ENCODE results near the gene PPFIA3.

DNA sequence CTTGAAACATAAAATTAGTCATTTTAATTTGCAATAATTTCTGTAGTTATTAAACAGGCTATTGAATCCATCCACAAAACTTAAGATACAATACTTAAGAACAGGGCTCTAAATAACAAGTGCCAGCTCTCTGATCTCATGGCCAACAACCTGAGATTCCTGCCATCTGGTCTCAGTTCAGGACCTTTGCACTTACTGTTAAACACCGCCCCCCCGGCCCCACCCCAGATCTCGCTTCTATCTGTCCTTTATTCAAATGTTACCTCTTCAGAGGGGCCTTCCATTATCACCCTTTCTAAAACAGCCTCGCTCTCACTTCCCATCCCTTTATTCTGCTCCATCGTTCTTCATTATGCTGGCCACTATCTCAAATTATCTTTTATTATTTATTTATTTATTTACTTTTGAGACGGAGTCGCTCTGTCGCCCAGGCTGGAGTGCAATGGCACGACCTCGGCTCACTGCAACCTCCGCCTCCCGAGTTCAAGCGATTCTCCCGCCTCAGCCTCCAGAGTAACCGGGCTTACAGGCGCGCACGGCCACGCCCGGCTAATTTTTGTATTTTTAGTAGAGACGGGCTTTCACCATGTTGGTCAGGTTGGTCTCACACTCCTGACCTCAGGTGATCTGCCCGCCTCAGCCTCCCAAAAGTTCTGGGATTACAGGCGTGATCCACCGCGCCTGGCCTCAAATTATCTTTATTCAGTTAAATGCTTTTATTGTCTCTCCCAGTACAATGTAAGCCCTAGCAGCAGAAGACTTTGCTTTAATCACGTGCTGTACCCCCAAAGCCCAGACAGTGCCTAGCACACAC lies 34.9 kb upstream of the PPFIA3 start:
- TF ChIP-seq POLR2A (IDR thresholded peaks at IDR 0.05; ENCODE audit: low read depth, low read length) = no peak
- no peak for TF ChIP-seq MAZ (IDR thresholded peaks at IDR 0.05; ENCODE audit: borderline replicate concordance, low read depth, low read length)
- no peak for TF ChIP-seq MAFK (IDR thresholded peaks at IDR 0.05; ENCODE audit: low read depth, low read length)
- TF ChIP-seq, protein P1, sequence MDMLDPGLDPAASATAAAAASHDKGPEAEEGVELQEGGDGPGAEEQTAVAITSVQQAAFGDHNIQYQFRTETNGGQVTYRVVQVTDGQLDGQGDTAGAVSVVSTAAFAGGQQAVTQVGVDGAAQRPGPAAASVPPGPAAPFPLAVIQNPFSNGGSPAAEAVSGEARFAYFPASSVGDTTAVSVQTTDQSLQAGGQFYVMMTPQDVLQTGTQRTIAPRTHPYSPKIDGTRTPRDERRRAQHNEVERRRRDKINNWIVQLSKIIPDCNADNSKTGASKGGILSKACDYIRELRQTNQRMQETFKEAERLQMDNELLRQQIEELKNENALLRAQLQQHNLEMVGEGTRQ (IDR thresholded peaks at IDR 0.05; ENCODE audit: low read depth, low read length) = no peak
- no peak for TF ChIP-seq CEBPB (IDR thresholded peaks at IDR 0.05; ENCODE audit: low read depth, low read length)
- TF ChIP-seq, protein P2, sequence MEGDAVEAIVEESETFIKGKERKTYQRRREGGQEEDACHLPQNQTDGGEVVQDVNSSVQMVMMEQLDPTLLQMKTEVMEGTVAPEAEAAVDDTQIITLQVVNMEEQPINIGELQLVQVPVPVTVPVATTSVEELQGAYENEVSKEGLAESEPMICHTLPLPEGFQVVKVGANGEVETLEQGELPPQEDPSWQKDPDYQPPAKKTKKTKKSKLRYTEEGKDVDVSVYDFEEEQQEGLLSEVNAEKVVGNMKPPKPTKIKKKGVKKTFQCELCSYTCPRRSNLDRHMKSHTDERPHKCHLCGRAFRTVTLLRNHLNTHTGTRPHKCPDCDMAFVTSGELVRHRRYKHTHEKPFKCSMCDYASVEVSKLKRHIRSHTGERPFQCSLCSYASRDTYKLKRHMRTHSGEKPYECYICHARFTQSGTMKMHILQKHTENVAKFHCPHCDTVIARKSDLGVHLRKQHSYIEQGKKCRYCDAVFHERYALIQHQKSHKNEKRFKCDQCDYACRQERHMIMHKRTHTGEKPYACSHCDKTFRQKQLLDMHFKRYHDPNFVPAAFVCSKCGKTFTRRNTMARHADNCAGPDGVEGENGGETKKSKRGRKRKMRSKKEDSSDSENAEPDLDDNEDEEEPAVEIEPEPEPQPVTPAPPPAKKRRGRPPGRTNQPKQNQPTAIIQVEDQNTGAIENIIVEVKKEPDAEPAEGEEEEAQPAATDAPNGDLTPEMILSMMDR (conservative IDR thresholded peaks at IDR 0.05; ENCODE audit: low read depth, low read length) = no peak
- no peak for TF ChIP-seq BHLHE40 (IDR thresholded peaks at IDR 0.05; ENCODE audit: low read depth, low read length)
- no peak for TF ChIP-seq RAD21 (IDR thresholded peaks at IDR 0.05; ENCODE audit: low read length)
- TF ChIP-seq CHD1 (IDR thresholded peaks at IDR 0.05; ENCODE audit: low read depth, low read length) = no peak
